Cortex of kidney (tissue), 1 donor: ENCODE data around the gene SUGP2.

ENCODE experiments used
- DNase-seq: peaks from one replicate; lab custom pipeline; 2025; lab: John Stamatoyannopoulos, UW

Gene SUGP2

GRCh38 chr19:19059018-19059836 is 25.9 kb upstream of the SUGP2 start:
- DNase-seq = no peak

- DNase-seq = no peak
Measured at GRCh38 chr19:19057720-19058119, 24.4 kb upstream of the SUGP2 start.

GRCh38 chr19:19057317-19057716 is 24.0 kb upstream of the SUGP2 start:
- DNase-seq = no peak

GRCh38 chr19:19056636-19057275 is 23.4 kb upstream of the SUGP2 start:
- DNase-seq = no peak

- DNase-seq = no peak
Measured at GRCh38 chr19:19055701-19056100, 22.4 kb upstream of the SUGP2 start.

GRCh38 chr19:19054939-19055440 is 21.7 kb upstream of the SUGP2 start:
- no peak for DNase-seq

GRCh38 chr19:19054315-19054938 is 21.1 kb upstream of the SUGP2 start:
- DNase-seq = no peak

GRCh38 chr19:19053508-19054314 is 20.4 kb upstream of the SUGP2 start:
- DNase-seq = no peak

GRCh38 chr19:19052921-19053320 is 19.6 kb upstream of the SUGP2 start:
- DNase-seq = no peak

- no peak for DNase-seq
Measured at GRCh38 chr19:19051478-19052213, 18.3 kb upstream of the SUGP2 start.

- DNase-seq = no peak
Measured at GRCh38 chr19:19050731-19051130, 17.4 kb upstream of the SUGP2 start.

GRCh38 chr19:19050104-19050503 is 16.8 kb upstream of the SUGP2 start:
- no peak for DNase-seq

GRCh38 chr19:19049406-19049805 is 16.1 kb upstream of the SUGP2 start:
- no peak for DNase-seq

GRCh38 chr19:19043881-19044280 is 10.6 kb upstream of the SUGP2 start:
- no peak for DNase-seq

- no peak for DNase-seq
Measured at GRCh38 chr19:19043481-19043880, 10.2 kb upstream of the SUGP2 start.

GRCh38 chr19:19042732-19043280 is 9.5 kb upstream of the SUGP2 start:
- DNase-seq = no peak

GRCh38 chr19:19040417-19040816 is 7.1 kb upstream of the SUGP2 start:
- DNase-seq = no peak

GRCh38 chr19:19039901-19040300 is 6.6 kb upstream of the SUGP2 start:
- no peak for DNase-seq

GRCh38 chr19:19034204-19034624 is 897 bp upstream of the SUGP2 start:
- DNase-seq = no peak

- DNase-seq = no peak
Measured at GRCh38 chr19:19033176-19033425, 216 bp downstream of the SUGP2 start.

GRCh38 chr19:19032420-19033175 is 719 bp downstream of the SUGP2 start:
- no peak for DNase-seq
